Neuronal stem cell (in vitro differentiated cells): ENCODE data around the gene ETV4.
A peak's percentile ranks its signal among the peaks of the same experiment; 100 is the strongest.

Source experiments
- DNase-seq: peaks from one replicate; pipeline ENCODE4 v3.0.0-alpha.2; 2013; ENCODE audit warnings: low spot score
- H2AFZ ChIP-seq: one replicate; pipeline ENCODE4 v1.6.1; 2013; ENCODE audit warnings: mild to moderate bottlenecking, low read length, inconsistent platforms
- H2AK5ac ChIP-seq: 2 replicates; pipeline ENCODE4 v1.6.1; 2013; ENCODE audit warnings: low read depth, mild to moderate bottlenecking, inconsistent platforms, low read length, moderate library complexity, mixed read lengths
- H2BK120ac ChIP-seq: 2 replicates; pipeline ENCODE4 v1.6.1; 2013; ENCODE audit warnings: low read depth, mild to moderate bottlenecking, inconsistent platforms, low read length, moderate library complexity, mixed read lengths
- H2BK12ac ChIP-seq: one replicate; pipeline ENCODE4 v1.6.1; 2013; ENCODE audit warnings: low read length, inconsistent platforms
- H2BK15ac ChIP-seq: 2 replicates; pipeline ENCODE4 v1.6.1; 2013; ENCODE audit warnings: mild to moderate bottlenecking, low read length, inconsistent platforms, mixed read lengths
- H2BK5ac ChIP-seq: one replicate; pipeline ENCODE4 v1.6.1; 2013; ENCODE audit warnings: inconsistent platforms, mild to moderate bottlenecking, low read length, moderate library complexity
- H3K14ac ChIP-seq: one replicate; pipeline ENCODE4 v1.6.1; 2013; ENCODE audit warnings: low read length, inconsistent platforms
- H3K18ac ChIP-seq: 2 replicates; pipeline ENCODE4 v1.6.1; 2013; ENCODE audit warnings: low read length, inconsistent platforms
- H3K23ac ChIP-seq: 2 replicates; pipeline ENCODE4 v1.6.1; 2013; ENCODE audit warnings: low read depth, mild to moderate bottlenecking, mixed read lengths, low read length, inconsistent platforms; ENCODE audit not compliant: poor library complexity
- H3K27ac ChIP-seq: replicated peaks from 3 replicates; pipeline ENCODE4 v1.5.1; 2013; ENCODE audit warnings: low read length, inconsistent platforms
- H3K27me3 ChIP-seq, 3 experiments: 2 replicates each; pipeline ENCODE4 v1.6.1; 2013; ENCODE audit warnings: low read length in 3 of 3, mild to moderate bottlenecking in 2 of 3, inconsistent platforms in 1 of 3, low read depth in 1 of 3, mixed read lengths in 1 of 3, moderate library complexity in 1 of 3; ENCODE audit not compliant: control insufficient read depth in 3 of 3, insufficient read depth in 3 of 3
- H3K36me3 ChIP-seq, 2 donors: replicated peaks in 1 of 2; 2 replicates each; pipeline ENCODE4 v1.6.1; 2013; ENCODE audit warnings: low read length in 2 of 2; ENCODE audit not compliant: control insufficient read depth in 2 of 2, insufficient read depth in 2 of 2
- H3K4ac ChIP-seq: 2 replicates; pipeline ENCODE4 v1.6.1; 2013; ENCODE audit warnings: inconsistent platforms, mild to moderate bottlenecking, low read length, moderate library complexity
- H3K4me1 ChIP-seq, 2 donors: 1 replicate in 1 of 2; 2 replicates in 1 of 2; pipeline ENCODE4 v1.6.1; 2013; ENCODE audit warnings: low read length in 2 of 2, low read depth in 1 of 2; ENCODE audit not compliant: control insufficient read depth in 2 of 2, insufficient read depth in 1 of 2
- H3K4me2 ChIP-seq: one replicate; pipeline ENCODE4 v1.6.1; 2013; ENCODE audit warnings: mild to moderate bottlenecking, low read length, inconsistent platforms; ENCODE audit not compliant: insufficient read depth, poor library complexity, severe bottlenecking
- H3K4me3 ChIP-seq, 2 donors: 2 replicates each; pipeline ENCODE4 v1.5.1; 2013; ENCODE audit warnings: low read length in 2 of 2, mild to moderate bottlenecking in 2 of 2, inconsistent platforms in 1 of 2, moderate library complexity in 1 of 2
- H3K79me1 ChIP-seq: one replicate; pipeline ENCODE4 v1.6.1; 2013; ENCODE audit warnings: low read depth, mild to moderate bottlenecking, inconsistent platforms, low read length, moderate library complexity
- H3K9ac ChIP-seq: one replicate; pipeline ENCODE4 v1.6.1; 2013; ENCODE audit warnings: mild to moderate bottlenecking, low read depth, low read length, inconsistent platforms; ENCODE audit not compliant: poor library complexity
- H3K9me3 ChIP-seq, 2 donors: replicated peaks in 1 of 2; 2 replicates each; pipeline versions ENCODE3 to v1.6.1; 2013; ENCODE audit warnings: low read length in 2 of 2, mild to moderate bottlenecking in 2 of 2, inconsistent platforms in 1 of 2, low read depth in 1 of 2, mixed read lengths in 1 of 2, moderate library complexity in 1 of 2; ENCODE audit not compliant: control insufficient read depth in 2 of 2, insufficient read depth in 1 of 2
- H4K8ac ChIP-seq: one replicate; pipeline ENCODE4 v1.6.1; 2013; ENCODE audit warnings: low read depth, mild to moderate bottlenecking, inconsistent platforms, low read length, moderate library complexity
- H4K91ac ChIP-seq: one replicate; pipeline ENCODE4 v1.6.1; 2013; ENCODE audit warnings: low read length, low read depth, mild to moderate bottlenecking, inconsistent platforms; ENCODE audit not compliant: poor library complexity
- WGBS, 2 donors: extraction: QIAGEN DNeasy Blood & Tissue Kit; methylation state at CpG; one replicate each; pipeline ENCODE4 v1.1.7; 2013; ENCODE audit warnings: missing lambda C conversion rate in 2 of 2, mixed read lengths in 1 of 2; ENCODE audit not compliant: insufficient read length in 2 of 2, insufficient replicate concordance in 1 of 2; ENCODE audit errors: extremely low coverage in 2 of 2; 5-methylcytosine and 5-hydroxymethylcytosine counted together

Gene ETV4

GRCh38 chr17:43543300-43543699, 2.8 kb downstream of the ETV4 start:
- H2BK120ac ChIP-seq, result no peak overlapping the region
- H3K14ac ChIP-seq, result no peak overlapping the region
- no peak overlapping the region for H3K27ac ChIP-seq
- H3K4me2 ChIP-seq, result no peak overlapping the region
- H3K36me3 ChIP-seq, result peaks cover 0 to 14% of the 10 kb centered on the region in 2 donors
- H3K79me1 ChIP-seq, result peaks cover 3% of the 10 kb centered on the region
- H3K27me3 ChIP-seq, result peaks cover 0 to 25% (median 0%) of the 10 kb centered on the region in 3 experiments
- no peak overlapping the region for H2AK5ac ChIP-seq
- H2BK5ac ChIP-seq, result no peak overlapping the region
- no peak overlapping the region for H4K8ac ChIP-seq
- no peak overlapping the region for H2AFZ ChIP-seq
- WGBS, 2 donors, result no CpG with 5 or more reads among the region's 4 CpGs
- H3K18ac ChIP-seq, result no peak overlapping the region
- H3K4me3 ChIP-seq, result no peak overlapping the region
- H3K23ac ChIP-seq, result no peak overlapping the region
- peaks cover 44 to 53% of the 10 kb centered on the region in 2 donors for H3K4me1 ChIP-seq
- no peaks in the 10 kb centered on the region for H3K9me3 ChIP-seq
- no peak overlapping the region for H3K4ac ChIP-seq
- no peak overlapping the region for H4K91ac ChIP-seq
- H2BK12ac ChIP-seq, result no peak overlapping the region
- no peak overlapping the region for H3K9ac ChIP-seq
- H2BK15ac ChIP-seq, result no peak overlapping the region
- no peak for DNase-seq

GRCh38 chr17:43542859-43543258, 3.3 kb downstream of the ETV4 start:
- no CpG with 5 or more reads among the region's 8 CpGs for WGBS, 2 donors
- Histone ChIP-seq H4K8ac (no peak overlapping the region), H2BK15ac (no peak overlapping the region), H2BK120ac (no peak overlapping the region), H3K9me3 (no peaks in the 10 kb centered on the region), H3K27me3 (peaks cover 0 to 25% (median 0%) of the 10 kb centered on the region in 3 experiments), H2AFZ (no peak overlapping the region), H3K23ac (no peak overlapping the region), H4K91ac (peak overlapping the region; percentile 66), H3K79me1 (peaks cover 3% of the 10 kb centered on the region), H3K4ac (no peak overlapping the region), H3K36me3 (peaks cover 0 to 14% of the 10 kb centered on the region in 2 donors), H3K9ac (peak overlapping the region; percentile 39), H2AK5ac (no peak overlapping the region), H3K4me3 (no peak overlapping the region), H3K4me1 (peaks cover 43 to 49% of the 10 kb centered on the region in 2 donors), H2BK5ac (no peak overlapping the region), H3K27ac (no peak overlapping the region), H3K4me2 (no peak overlapping the region), H3K14ac (no peak overlapping the region), H2BK12ac (no peak overlapping the region), H3K18ac (peak overlapping the region; percentile 49)
- DNase-seq, result no peak

GRCh38 chr17:43540821-43541674, 5.1 kb downstream of the ETV4 start:
- no CpG with 5 or more reads among the region's 11 CpGs for WGBS, 2 donors
- H3K4ac ChIP-seq, result no peak overlapping the region
- no peak overlapping the region for H3K4me3 ChIP-seq
- no peak overlapping the region for H2BK120ac ChIP-seq
- H3K27me3 ChIP-seq, result peaks cover 0 to 13% (median 0%) of the 10 kb centered on the region in 3 experiments
- H4K8ac ChIP-seq, result no peak overlapping the region
- H3K18ac ChIP-seq, result no peak overlapping the region
- no peak overlapping the region for H2BK15ac ChIP-seq
- H3K23ac ChIP-seq, result no peak overlapping the region
- no peaks in the 10 kb centered on the region for H3K9me3 ChIP-seq
- H3K14ac ChIP-seq, result no peak overlapping the region
- H2AK5ac ChIP-seq, result no peak overlapping the region
- H2BK5ac ChIP-seq, result no peak overlapping the region
- peaks cover 3% of the 10 kb centered on the region for H3K79me1 ChIP-seq
- no peak overlapping the region for H3K9ac ChIP-seq
- peak overlapping the region; percentile 44 for H2BK12ac ChIP-seq
- H2AFZ ChIP-seq, result no peak overlapping the region
- no peak overlapping the region for H4K91ac ChIP-seq
- peaks cover 0 to 25% of the 10 kb centered on the region in 2 donors for H3K36me3 ChIP-seq
- no peak overlapping the region for H3K27ac ChIP-seq
- peak overlapping the region; percentile 29 for H3K4me2 ChIP-seq
- DNase-seq, result no peak
- peaks cover 40 to 42% of the 10 kb centered on the region in 2 donors for H3K4me1 ChIP-seq

- H2AFZ ChIP-seq, result no peak overlapping the region
- no peak overlapping the region for H3K9ac ChIP-seq
- no peak for DNase-seq
- H3K4ac ChIP-seq, result no peak overlapping the region
- no peak overlapping the region for H3K23ac ChIP-seq
- peaks cover 14% of the 10 kb centered on the region in 2 donors for H3K4me1 ChIP-seq
- H2BK15ac ChIP-seq, result no peak overlapping the region
- no peak overlapping the region for H3K4me3 ChIP-seq
- WGBS, 2 donors, result no CpG with 5 or more reads among the region's 6 CpGs
- peaks cover 0 to 60% of the 10 kb centered on the region in 2 donors for H3K36me3 ChIP-seq
- H2BK5ac ChIP-seq, result no peak overlapping the region
- H2AK5ac ChIP-seq, result no peak overlapping the region
- no peak overlapping the region for H3K18ac ChIP-seq
- H2BK12ac ChIP-seq, result no peak overlapping the region
- H3K9me3 ChIP-seq, result no peaks in the 10 kb centered on the region
- H3K27ac ChIP-seq, result no peak overlapping the region
- H3K14ac ChIP-seq, result no peak overlapping the region
- no peak overlapping the region for H3K4me2 ChIP-seq
- H3K79me1 ChIP-seq, result no peaks in the 10 kb centered on the region
- H4K91ac ChIP-seq, result no peak overlapping the region
- no peak overlapping the region for H2BK120ac ChIP-seq
- peaks cover 0 to 2% (median 0%) of the 10 kb centered on the region in 3 experiments for H3K27me3 ChIP-seq
- no peak overlapping the region for H4K8ac ChIP-seq
Measured at GRCh38 chr17:43536236-43536992, 9.7 kb downstream of the ETV4 start.
